Fibroblast of skin of left biceps (primary cell): Measurements from ENCODE around the gene FBXO8.
"Not testable (repeated sequence)": the region's sequence is repeated elsewhere in the genome, so short reads cannot be mapped to it uniquely, and the experiment has no call there.

ENCODE experiments used
- DNase-seq, 2 experiments: peaks; one replicate each; pipeline ENCODE4 v3.0.0-alpha.2; 2013; ENCODE audit warnings: low read depth in 2 of 2

The FBXO8 gene

GRCh38 chr4:174284487-174284886, 1.0 kb upstream of the FBXO8 start:
- DNase-seq: no peak

GRCh38 chr4:174282836-174283506, 496 bp downstream of the FBXO8 start:
- peak; percentile 70 to 76 for DNase-seq

DNA sequence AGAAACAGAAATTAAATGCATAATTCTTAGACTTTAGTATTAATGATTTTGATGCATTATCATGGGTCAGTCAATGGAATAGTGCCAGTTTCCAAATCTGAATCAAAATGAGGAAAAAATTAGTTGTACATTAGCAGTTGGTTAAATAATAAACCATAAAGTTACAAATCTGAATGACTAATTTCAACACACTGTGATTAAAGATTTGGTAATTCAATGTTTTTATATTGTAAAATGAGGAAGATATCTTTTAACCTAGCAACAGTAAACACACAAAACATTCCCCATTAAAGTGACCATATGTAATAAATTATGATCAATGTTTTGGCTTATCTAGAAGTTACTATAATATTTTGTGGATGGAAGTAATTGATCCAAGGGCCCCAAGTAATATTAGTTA, 1.6 kb downstream of the FBXO8 start:
- no peak for DNase-seq

- DNase-seq: no peak
Observed at GRCh38 chr4:174281182-174281737, 2.2 kb downstream of the FBXO8 start.

DNA sequence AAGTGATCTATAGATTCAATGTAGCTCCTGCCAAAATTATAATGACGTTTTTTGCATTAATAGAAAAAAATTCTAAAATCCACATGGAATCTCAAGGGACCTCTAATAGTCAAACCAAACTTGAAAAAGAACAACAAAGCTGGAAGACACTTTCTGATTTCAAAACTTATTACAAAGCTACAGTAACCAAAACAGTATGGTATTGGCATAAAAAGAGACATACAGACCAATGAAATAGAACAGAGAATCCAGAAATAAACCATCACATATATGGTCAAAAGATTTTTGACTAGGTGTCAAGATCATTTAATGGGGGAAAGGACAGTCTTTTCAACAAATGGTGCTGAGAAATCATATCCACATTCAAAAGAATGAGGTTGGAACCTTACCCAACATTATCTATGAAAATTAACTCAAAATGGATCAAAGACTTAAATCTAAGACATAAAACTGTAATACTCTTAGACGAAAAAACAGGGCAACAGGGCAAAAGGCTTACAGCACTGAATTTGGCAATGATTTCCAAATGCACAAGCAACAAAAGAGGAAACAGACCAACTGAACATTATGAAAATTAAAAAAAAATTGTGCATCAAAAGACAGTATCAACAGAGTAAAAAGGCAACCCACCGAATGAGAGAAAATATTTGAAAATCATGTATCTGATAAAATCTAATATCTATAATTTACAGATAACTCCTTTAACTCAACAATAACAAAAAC, 3.9 kb downstream of the FBXO8 start:
- no peak for DNase-seq

DNA sequence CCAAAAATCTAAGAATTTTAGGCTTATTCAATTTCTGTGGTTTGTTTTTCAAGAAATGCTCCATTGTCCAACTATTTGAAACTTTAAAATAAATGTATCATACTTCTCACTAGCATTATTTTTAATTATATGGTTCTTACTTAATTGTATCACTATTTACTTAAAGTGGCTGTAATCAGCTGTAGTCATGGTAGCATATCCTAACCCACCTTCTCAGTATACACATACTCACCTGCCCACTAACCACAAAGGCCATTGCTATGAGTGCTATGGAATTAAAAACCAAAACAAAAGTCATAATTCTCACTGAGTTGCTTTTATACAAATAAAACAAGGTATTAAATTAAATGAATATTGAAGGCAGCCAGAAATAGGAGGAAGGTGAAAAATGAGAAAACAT, 5.0 kb downstream of the FBXO8 start:
- no peak for DNase-seq

DNA sequence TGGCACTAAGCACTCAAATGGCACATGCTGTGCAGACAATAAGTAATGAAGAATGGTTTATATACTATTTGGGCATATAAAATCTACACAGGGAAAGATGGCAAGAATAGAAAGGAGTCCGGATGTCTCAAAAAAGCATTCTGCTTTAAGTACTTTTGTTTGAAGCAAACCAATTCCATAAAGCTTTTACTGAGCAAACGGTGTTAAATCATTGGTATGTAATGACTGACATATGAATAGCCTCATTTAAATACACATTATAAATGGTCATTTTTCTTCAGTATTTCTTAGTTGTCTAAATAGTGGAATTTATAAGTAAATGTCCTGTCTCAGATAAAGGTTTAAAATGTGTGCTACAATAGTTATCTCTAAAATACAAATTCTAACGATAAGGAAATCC, 6.0 kb downstream of the FBXO8 start:
- no peak for DNase-seq

GRCh38 chr4:174275101-174275500, 8.4 kb downstream of the FBXO8 start:
- no peak for DNase-seq

DNA sequence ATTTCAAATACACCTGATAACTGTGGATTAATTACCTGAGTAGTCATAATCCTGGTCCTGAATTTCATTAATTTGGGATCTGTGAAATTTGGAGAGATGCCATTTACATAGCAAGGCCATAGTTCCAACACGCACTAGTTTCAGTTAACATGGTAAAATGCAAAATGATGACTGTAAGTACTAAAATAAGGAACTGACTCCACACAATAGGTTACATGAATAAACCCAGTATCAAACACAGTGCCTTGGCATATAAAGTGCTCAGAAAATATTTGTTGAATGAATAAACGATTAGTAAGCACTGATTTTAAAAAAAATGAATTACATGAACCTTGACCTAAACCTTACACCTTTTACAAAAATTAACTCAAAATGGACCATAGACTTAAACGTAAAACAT, 9.0 kb downstream of the FBXO8 start:
- no peak for DNase-seq

- DNase-seq: no peak
Observed at GRCh38 chr4:174273930-174274329, 9.5 kb downstream of the FBXO8 start.

- DNase-seq: no peak
Observed at GRCh38 chr4:174266416-174266815, 17.1 kb downstream of the FBXO8 start.

DNA sequence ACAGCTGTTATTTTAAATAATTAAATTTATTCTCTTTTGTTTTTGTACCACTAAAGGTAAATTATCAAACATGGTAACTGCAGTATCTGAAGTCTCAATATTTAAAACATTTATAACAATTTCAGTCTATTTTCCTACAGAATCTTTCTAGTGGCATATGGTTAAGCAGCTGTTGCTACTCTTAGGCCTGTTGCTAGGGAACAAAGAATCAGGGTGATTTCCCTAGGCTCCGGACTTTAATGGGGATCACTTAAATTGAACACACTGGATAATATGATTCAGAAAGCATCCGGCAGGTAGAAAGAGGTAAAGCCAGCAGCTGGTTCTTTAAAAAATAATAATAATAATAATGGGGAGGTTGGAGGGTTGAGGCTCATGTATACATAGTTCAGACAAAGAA, 17.6 kb downstream of the FBXO8 start:
- DNase-seq: no peak

DNA sequence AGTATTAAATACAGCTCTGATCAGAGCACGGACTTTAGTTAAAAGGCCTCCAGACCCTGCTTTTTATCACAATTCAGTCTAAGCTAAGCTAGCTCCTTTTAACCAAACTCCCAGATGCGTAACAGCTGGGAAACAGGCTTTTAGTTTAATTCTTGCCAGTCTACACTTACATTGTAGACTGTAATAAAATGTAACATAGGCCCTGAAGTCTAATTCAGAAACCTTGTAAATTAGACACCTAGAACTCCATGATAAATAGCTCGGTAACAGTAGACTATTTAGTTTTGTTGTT, 20.1 kb downstream of the FBXO8 start:
- DNase-seq: no peak

GRCh38 chr4:174262624-174263444, 20.6 kb downstream of the FBXO8 start:
- no peak for DNase-seq

GRCh38 chr4:174261432-174261831, 22.0 kb downstream of the FBXO8 start:
- not testable (repeated sequence) for DNase-seq

DNA sequence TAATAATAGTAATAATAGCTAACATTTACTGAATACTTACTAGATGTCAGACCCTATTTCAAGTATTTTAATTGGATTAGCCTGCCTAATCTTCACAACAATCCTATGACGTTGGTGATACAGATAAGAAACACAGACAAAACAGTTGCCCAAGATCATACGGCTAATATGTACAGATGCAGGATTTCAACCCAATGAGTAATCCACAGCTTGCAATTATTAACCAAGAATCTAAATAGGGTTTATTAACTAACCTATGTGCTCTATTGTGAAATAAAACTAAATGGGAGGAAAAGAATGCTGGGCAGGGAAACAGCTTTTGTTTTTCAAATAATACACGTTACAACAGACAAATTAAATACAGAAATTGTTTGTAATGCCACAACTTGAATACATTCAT, 23.4 kb downstream of the FBXO8 start:
- DNase-seq: peak; percentile 55

- no peak for DNase-seq
Observed at GRCh38 chr4:174259580-174259979, 23.9 kb downstream of the FBXO8 start.

- DNase-seq: peak; percentile 21 to 22
Observed at GRCh38 chr4:174256277-174256713, 27.2 kb downstream of the FBXO8 start.

DNA sequence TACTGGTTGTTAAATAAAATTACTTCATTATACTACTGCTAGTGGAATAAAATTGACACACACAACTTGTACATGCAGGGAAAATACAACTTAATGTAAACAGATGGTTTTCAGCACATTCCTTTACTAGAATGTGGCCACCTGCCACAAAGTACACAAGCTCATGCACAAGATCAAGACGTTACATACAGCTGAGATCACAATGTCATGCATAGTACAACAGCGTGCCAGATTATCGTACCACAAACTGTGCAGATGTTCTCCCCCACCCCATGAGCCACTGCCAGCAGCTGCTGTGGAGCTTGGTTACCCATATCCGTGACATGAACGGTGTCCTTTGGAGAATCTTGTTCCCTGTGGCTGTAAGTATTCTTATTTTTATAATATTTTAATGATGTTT, 27.7 kb downstream of the FBXO8 start:
- DNase-seq: peak; percentile 57 to 63

DNA sequence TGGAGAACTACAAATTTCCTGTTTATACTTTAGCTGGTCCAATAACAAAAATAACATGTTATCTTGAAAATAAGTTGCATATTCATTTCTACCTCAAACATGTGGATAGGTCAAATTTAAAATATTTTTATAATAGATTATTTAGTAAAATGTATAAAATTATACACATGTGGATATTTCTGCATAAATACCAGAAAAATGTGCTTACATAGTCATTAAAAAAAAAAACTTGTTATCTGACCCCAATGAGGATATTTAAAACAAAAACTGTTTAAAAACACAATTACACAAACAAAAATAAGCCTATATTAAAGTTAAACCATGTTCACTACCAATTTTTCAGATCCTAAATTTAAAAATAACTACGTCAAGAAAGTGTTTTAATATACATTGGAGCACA, 28.1 kb downstream of the FBXO8 start:
- no peak for DNase-seq

- no peak for DNase-seq
Observed at GRCh38 chr4:174254613-174255012, 28.9 kb downstream of the FBXO8 start.

DNA sequence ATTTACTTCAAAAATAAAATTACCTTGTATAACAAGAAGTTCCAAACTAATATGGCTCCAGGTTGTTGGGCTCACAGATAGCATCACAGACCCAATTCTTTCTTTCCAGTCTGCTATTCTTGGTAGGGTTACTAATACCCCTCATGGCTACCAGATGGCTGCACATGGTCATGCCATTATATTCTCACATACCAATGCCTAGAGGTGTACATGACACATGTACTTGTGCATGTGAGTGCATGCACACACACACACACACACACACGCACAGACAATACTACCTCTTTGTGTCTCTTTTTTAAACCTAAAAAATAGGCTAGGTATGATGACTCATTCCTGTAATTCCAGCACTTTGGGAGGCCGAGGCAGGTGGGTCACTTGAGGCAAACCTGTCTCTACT, 31.1 kb downstream of the FBXO8 start:
- no peak for DNase-seq

DNA sequence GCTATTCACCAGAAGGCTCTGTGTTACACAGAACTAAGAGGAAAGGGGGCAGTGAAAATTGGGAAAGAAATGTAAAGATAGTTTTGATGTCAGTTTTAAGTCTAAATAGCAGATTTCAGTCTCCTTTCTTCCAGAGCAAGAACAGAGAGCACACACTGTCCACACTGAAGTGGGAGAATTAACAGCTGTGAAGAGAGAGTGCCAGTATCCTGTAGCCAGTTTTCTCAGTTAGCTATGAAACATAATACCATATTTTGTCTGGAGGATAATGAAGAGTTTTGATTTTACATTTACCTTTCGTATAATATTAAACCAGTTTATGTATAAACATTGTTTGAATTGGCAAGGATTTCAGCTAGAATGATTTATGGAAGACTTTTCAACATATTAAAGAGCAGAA, 35.1 kb downstream of the FBXO8 start:
- DNase-seq: no peak
